HG03095 (cell line): ENCODE data around the gene NRG4.
A peak's percentile ranks its signal among the peaks of the same experiment; 100 is the strongest.
"Not testable (repeated sequence)": the region's sequence is repeated elsewhere in the genome, so short reads cannot be mapped to it uniquely, and the experiment has no call there.

Experiments
- ATAC-seq: cut with Tn5 transposase; IDR thresholded peaks from one replicate; pipeline ENCODE4 v1.9.1; 2021; ENCODE audit warnings: moderate library complexity; ENCODE audit not compliant: unreplicated experiment

The NRG4 gene

GRCh38 chr15:75928680-75929608, 83.3 kb downstream of the NRG4 start:
- no peak for ATAC-seq

GRCh38 chr15:75927601-75928000, 84.6 kb downstream of the NRG4 start:
- ATAC-seq, result no peak

DNA sequence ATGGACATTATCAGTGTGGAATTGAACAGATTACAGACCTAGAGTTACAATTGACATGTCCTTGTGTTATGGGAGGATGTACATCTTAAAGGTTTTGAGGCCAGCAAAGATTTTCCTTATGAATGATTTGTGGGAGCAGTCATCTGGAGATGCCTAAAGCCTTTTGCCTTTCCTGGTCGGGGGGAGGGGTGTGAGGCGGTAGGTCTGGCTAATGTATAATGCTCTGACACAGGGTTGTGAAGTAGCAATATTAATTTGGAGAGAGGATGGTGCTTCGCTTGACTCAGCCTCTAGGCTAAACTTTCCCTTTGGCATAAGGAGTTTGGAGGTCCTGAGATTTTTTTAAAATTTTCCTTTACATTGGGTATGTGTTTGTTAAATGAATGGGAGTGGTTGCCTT, 85.3 kb downstream of the NRG4 start:
- ATAC-seq, result no peak

- ATAC-seq, result no peak
These were observed 86.8 kb downstream of the NRG4 start for GRCh38 chr15:75925440-75925839.

DNA sequence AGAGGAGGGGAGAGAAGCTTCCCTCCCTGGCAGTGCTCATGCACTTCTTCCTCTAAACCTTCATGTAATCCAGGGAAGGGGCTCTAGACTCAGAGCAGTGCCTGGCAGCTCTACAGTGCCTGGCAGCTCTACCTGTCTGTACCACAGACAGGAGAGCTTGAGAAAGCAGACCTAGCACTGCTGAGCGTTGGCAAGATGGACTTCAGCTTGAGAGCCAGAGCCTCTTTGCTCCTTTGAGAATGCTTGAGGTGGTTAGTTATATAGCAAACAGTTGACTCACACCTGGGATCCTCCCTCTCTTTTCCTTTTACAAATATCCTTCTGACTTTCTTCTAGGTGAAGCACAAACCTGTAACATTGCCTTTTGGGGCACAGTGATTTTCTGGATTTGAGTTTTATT, 87.6 kb downstream of the NRG4 start:
- no peak for ATAC-seq

DNA sequence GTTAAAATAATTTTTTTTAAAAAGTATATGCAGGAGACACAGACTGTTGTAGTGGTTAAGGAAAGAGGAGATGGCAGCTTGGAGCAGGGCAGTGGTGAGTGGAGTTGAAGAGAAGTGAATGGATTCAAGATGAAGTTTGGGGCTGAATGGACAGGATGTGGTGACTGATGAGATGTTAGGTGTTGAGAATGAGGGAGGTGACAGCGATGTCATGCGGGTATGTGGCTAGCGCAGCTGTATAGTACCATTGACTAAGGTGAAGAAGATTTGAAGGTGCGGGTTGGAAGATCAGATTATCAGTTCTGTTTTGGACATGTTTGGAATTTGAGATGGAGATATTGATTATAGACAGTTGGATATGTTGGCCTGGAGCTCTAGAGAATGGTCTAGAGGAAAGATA, 88.5 kb downstream of the NRG4 start:
- no peak for ATAC-seq

DNA sequence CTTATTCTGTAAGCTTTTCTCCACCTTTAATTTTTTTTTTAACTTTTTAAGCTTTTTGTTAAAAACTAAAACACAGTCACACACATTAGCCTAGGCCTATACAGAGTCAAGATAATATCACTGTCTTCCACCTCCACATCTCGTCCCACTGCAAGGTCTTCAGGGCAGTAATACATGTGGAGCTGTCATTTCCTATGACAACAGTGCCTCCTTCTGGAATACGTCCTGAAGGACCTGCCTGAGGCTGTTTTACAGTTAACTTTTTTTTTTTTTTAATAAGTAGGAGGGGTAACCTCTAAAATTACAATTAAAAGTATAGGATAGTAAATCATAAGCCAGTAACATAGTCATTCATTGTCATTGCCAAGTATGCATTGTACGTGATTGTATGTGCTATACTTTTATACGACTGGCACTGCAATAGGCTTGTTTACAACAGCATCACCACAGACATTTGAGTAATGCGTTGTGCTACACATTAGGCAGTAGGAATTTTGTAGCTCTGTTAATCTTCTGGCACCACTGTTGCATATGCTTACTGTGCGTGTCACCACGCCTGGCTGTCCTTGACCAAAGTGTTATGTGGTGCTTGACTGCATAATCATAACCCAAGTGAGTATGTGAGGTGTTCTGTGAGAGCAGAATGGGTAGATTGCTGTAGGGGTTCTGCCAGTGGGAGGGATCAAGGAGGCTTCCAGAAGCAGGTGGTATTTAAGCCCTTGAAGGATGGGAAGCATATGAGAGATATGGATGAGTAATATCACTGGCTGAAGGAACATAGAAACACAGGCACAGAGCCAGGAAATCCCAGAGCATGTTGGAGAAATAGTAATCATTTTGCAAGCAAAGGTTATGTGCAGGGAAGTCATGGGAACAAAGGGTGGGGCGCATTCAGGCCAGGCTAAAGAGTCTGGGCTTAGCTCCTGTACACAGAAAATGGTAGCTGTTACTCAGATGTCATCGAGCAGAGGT, 90.2 kb downstream of the NRG4 start:
- no peak for ATAC-seq

DNA sequence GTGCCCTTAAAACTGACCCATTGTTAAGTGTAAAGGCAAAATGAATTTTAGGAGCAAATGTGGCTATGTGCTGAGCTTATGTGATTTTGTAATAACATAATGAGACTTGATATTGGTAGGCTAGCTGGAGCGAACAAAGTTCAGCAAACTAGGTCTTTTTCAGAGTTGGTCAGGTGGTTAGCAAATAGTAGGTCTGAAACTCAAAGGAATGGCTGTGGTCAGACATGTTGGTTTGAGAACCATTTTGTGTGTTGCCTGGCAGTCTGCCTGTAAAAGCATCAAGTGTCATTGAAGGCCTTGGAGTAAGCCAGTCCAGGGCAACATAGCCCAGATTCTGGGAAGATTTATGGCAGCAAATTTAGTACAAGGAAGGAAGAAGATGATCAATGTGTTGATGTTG, 92.1 kb downstream of the NRG4 start:
- ATAC-seq, result no peak

- ATAC-seq, result no peak
These were observed 94.1 kb downstream of the NRG4 start for GRCh38 chr15:75918135-75918534.

DNA sequence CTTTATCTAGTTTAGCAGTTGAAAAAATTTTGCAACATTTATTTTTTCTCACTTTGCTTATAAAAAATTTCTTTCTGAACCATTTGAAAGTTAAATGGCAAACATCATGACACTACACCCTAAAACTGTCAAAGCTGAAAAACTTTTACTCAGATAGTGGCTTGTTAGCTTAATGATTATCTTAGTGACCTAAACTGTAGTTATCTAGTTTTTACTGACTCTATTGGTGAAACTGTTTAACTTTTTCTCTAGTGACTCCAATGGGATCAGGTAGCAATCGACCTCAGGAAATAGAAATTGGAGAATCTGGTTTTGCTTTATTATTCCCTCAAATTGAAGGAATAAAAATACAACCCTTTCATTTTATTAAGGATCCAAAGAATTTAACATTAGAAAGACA, 95.2 kb downstream of the NRG4 start:
- ATAC-seq, result no peak

GRCh38 chr15:75910355-75910754, 101.9 kb downstream of the NRG4 start:
- ATAC-seq, result not testable (repeated sequence)

- no peak for ATAC-seq
These were observed 107.0 kb downstream of the NRG4 start for GRCh38 chr15:75905231-75905630.

GRCh38 chr15:75903331-75904239, 108.6 kb downstream of the NRG4 start, which contains the start of gene FBXO22:
Gene FBXO22, plus strand, starts transcription at chr15:75903878. Its CDS starts 86 bp downstream, at chr15:75903964.
- ATAC-seq, result peak; percentile 94

GRCh38 chr15:75902129-75902557, 110.1 kb downstream of the NRG4 start:
- no peak for ATAC-seq

- no peak for ATAC-seq
These were observed 111.6 kb downstream of the NRG4 start for GRCh38 chr15:75900577-75900976.

DNA sequence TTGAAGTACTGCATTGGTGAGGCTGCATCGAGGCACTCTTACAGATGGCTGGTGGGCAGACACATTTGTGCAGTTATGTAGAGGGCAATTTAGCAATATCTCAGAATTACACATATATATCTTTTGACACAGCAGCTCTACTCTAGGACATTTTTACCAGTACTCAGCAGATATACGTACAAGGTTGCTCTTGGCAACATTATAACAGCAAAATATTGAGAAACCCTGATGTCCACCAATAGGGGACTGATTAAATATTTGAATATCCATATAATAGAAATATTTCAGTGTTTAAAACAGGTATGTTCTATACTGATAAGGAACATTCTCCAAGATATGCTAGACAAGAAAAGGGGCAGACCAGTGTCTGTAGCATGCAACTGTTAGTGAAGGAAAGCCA, 116.5 kb downstream of the NRG4 start:
- no peak for ATAC-seq

GRCh38 chr15:75891895-75892294, 120.3 kb downstream of the NRG4 start:
- ATAC-seq, result no peak
